DND-41 (cell line): Measurements from ENCODE around the gene NUP153.
A peak's percentile ranks its signal among the peaks of the same experiment; 100 is the strongest.

ENCODE experiments used
- ATAC-seq: fragments of 200-7000 bp; cut with Tn5 transposase; 3 replicates; pipeline ENCODE4 v1.9.1; 2021; ENCODE audit warnings: low read depth; ENCODE audit not compliant: insufficient read depth
- DNase-seq: peaks from one replicate; pipeline ENCODE4 v3.0.0-alpha.2; 2020
- H2AFZ ChIP-seq: 2 replicates; pipeline ENCODE4 v1.6.0; 2012; ENCODE audit warnings: low read depth, low read length
- H3K27ac ChIP-seq: 2 replicates; pipeline ENCODE4 v1.5.1; 2012; ENCODE audit warnings: low read length, inconsistent platforms
- H3K27me3 ChIP-seq: fragments of 200-600 bp; sonication (generic); 2 replicates; pipeline ENCODE4 v1.6.0; 2012; ENCODE audit warnings: low read length, mild to moderate bottlenecking, inconsistent platforms; ENCODE audit not compliant: insufficient read depth, poor library complexity
- H3K36me3 ChIP-seq: 2 replicates; pipeline ENCODE4 v1.5.1; 2012; ENCODE audit warnings: low read length, inconsistent platforms; ENCODE audit not compliant: insufficient read depth
- H3K4me1 ChIP-seq: 2 replicates; pipeline ENCODE4 v1.5.1; 2012; ENCODE audit warnings: mild to moderate bottlenecking, low read length; ENCODE audit not compliant: insufficient read depth
- H3K4me2 ChIP-seq: 2 replicates; pipeline ENCODE4 v1.6.0; 2012; ENCODE audit warnings: mild to moderate bottlenecking, moderate library complexity, low read length, inconsistent platforms; ENCODE audit not compliant: insufficient read depth
- H3K4me3 ChIP-seq, 2 experiments: fragments of 200-600 bp in 1 of 2; shearing (Covaris generic) in 1 of 2; 2 replicates each; pipeline ENCODE4 v1.5.1; 2012 to 2016; ENCODE audit warnings: inconsistent platforms in 2 of 2, low read length in 2 of 2, mild to moderate bottlenecking in 2 of 2, low read depth in 1 of 2, moderate library complexity in 1 of 2
- H3K79me2 ChIP-seq: 2 replicates; pipeline ENCODE4 v1.6.0; 2012; ENCODE audit warnings: low read length, inconsistent platforms; ENCODE audit not compliant: insufficient read depth
- H3K9ac ChIP-seq: 2 replicates; pipeline ENCODE4 v1.6.0; 2012; ENCODE audit warnings: low read depth, mild to moderate bottlenecking, inconsistent platforms, low read length, moderate library complexity
- H3K9me3 ChIP-seq: 2 replicates; pipeline ENCODE4 v1.5.1; 2012; ENCODE audit warnings: low read length, moderate library complexity, mild to moderate bottlenecking, inconsistent platforms; ENCODE audit not compliant: insufficient read depth, severe bottlenecking
- H4K20me1 ChIP-seq: 2 replicates; pipeline ENCODE4 v1.6.0; 2012; ENCODE audit warnings: low read length; ENCODE audit not compliant: insufficient read depth
- CTCF ChIP-seq: IDR thresholded peaks from 2 replicates; pipeline ENCODE4 v1.5.1; 2012; ENCODE audit warnings: borderline replicate concordance, low read length, moderate library complexity, mild to moderate bottlenecking; ENCODE audit not compliant: poor library complexity, severe bottlenecking; ENCODE audit errors: extremely low read depth
- EZH2 ChIP-seq: IDR thresholded peaks from 3 replicates; pipeline ENCODE4 v1.6.1; 2012; ENCODE audit warnings: borderline replicate concordance, low read depth, mild to moderate bottlenecking, moderate library complexity, low read length, inconsistent platforms; ENCODE audit not compliant: severe bottlenecking

NUP153 gene

DNA sequence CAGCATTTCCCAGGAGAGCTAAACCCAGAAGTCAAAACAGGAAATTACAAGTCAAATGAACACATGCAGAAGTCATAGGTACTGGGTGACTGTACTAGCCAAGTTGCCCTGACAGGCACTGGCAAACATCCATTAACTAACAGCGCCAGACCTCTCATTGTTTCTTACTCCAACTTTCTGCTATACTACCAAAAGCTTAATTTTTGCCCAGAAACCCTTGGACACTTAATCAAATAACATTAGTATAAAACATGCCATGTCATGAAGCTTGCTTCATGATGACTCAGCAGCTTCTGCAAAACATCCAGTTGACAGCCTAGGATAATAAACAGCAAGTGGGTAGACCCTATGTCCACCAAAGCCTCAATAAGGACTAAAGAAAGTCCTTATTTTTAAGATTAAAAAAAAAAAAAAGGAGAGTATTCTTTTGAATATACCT lies 3.5 kb downstream of the NUP153 start:
- DNase-seq (no peak), ATAC-seq (no peak)
- H3K27ac ChIP-seq: peak overlapping the region; percentile 34
- peaks cover 53% of the 10 kb centered on the region for H3K4me1 ChIP-seq
- TF ChIP-seq EZH2 (no peak), CTCF (no peak)
- H2AFZ ChIP-seq: no peak overlapping the region
- peak overlapping the region; percentile 0 to 43; a peak in 3 of 4 replicates for H3K4me3 ChIP-seq
- H4K20me1 ChIP-seq: peaks cover 60% of the 10 kb centered on the region
- 0 out of 2 replicates have a peak overlapping the region, but pooled peaks have one; percentile 100 for H3K9ac ChIP-seq
- H3K4me2 ChIP-seq: peak overlapping the region; percentile 63
- no peaks in the 10 kb centered on the region for H3K27me3 ChIP-seq
- H3K9me3 ChIP-seq: no peaks in the 10 kb centered on the region
- H3K79me2 ChIP-seq: peaks cover 83% of the 10 kb centered on the region
- peaks cover 29% of the 10 kb centered on the region for H3K36me3 ChIP-seq

- peaks cover 49% of the 10 kb centered on the region for H3K4me1 ChIP-seq
- DNase-seq: no peak
- peaks cover 30% of the 10 kb centered on the region for H3K36me3 ChIP-seq
- peaks cover 78% of the 10 kb centered on the region for H4K20me1 ChIP-seq
- H3K9ac ChIP-seq: no peak overlapping the region
- H3K9me3 ChIP-seq: no peaks in the 10 kb centered on the region
- H3K27ac ChIP-seq: no peak overlapping the region
- peak overlapping the region; percentile 28; the same call in 1 of the 2 replicates for H3K4me2 ChIP-seq
- no peak overlapping the region for H2AFZ ChIP-seq
- ATAC-seq: no peak
- no peak overlapping the region for H3K4me3 ChIP-seq
- H3K27me3 ChIP-seq: no peaks in the 10 kb centered on the region
- TF ChIP-seq EZH2 (no peak), CTCF (no peak)
- H3K79me2 ChIP-seq: peaks cover 99% of the 10 kb centered on the region
These were observed 6.0 kb downstream of the NUP153 start for GRCh38 chr6:17700421-17701416.

DNA sequence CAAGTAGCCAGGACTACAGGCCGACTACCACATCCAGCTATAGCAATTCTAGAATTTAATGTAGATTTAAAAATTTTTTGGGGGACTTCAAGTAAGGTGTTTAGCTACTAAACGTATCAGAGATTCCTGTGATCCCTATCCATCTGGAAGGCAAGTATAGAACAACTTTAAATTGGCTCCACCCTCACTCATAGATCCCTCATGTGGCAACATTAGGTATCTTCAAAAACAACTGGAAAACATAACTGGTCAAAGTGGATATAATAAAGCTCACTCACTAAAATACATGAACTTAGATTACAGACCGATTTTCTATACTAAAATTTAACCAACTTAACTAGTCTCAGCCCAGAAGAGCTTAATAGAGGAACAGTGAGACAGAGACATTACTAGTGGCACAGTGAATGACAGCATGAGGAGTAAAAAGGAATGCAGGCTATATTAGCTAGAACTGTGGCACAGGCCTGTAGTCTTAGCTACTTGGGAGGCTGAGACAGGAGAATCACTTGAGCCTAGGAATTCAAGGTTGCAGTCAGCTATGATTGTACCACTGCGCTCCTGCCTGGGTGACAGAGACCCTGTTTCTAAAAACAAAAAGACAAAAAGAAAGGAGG lies 14.7 kb downstream of the NUP153 start:
- no peak overlapping the region for H3K4me2 ChIP-seq

More for the DNA sequence above, 14.7 kb downstream of the NUP153 start:
- H4K20me1 ChIP-seq: peaks cover 96% of the 10 kb centered on the region
- DNase-seq (no peak), ATAC-seq (no peak)
- H3K4me3 ChIP-seq: no peak overlapping the region
- H3K79me2 ChIP-seq: peaks cover 99% of the 10 kb centered on the region
- H3K9ac ChIP-seq: no peak overlapping the region
- no peaks in the 10 kb centered on the region for H3K4me1 ChIP-seq
- no peaks in the 10 kb centered on the region for H3K9me3 ChIP-seq
- no peak overlapping the region for H3K27ac ChIP-seq
- TF ChIP-seq CTCF (no peak), EZH2 (no peak)
- H3K36me3 ChIP-seq: peaks cover 42% of the 10 kb centered on the region
- no peaks in the 10 kb centered on the region for H3K27me3 ChIP-seq
- no peak overlapping the region for H2AFZ ChIP-seq
